DMS114 treated with DMSO at 0.1 percent for 48 hours (cell line): ENCODE results near the gene PTPRB.

Experiments used
- DNase-seq: peaks from one replicate; lab custom pipeline; 2025; ENCODE audit not compliant: unreplicated experiment; lab: John Stamatoyannopoulos, UW

Gene PTPRB

DNA sequence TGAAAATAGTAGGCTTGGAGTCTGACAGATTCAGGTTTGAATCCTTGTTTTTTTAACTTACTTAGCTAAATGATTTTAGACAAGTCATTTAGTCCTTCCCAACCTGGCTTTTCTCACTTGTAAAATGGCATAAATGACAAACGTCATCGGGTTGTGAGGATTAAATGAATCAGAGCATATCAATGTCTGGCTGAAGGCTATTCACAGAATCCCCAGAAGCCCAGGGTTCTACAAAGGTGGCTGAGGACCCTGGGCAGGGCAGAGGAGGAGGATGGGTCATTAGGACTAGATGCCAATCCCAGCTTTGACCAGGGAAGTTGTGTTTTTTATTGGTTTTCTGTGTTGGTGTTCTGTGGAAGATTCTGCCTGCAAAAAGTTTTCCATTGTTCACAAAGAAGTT, 7.6 kb upstream of the PTPRB start:
- DNase-seq, result no peak

DNA sequence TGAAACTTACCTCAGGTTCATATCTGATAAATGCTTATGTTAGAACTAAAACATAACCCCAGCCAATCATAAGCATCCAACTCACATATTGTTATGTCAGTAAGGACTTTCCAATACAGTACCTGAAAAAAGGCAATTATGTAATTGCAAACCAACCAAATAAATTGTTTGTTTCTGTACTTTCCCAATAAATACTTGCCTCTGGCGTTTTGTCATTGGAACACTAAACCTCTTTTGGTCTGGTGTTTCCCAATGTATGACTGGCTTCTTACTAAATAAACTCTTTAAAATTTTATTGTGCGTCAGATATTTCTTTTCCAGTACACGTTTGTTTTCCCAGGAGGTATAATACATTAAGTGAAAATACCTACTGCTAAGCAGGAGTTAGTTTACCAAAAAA, 6.7 kb upstream of the PTPRB start:
- no peak for DNase-seq

DNA sequence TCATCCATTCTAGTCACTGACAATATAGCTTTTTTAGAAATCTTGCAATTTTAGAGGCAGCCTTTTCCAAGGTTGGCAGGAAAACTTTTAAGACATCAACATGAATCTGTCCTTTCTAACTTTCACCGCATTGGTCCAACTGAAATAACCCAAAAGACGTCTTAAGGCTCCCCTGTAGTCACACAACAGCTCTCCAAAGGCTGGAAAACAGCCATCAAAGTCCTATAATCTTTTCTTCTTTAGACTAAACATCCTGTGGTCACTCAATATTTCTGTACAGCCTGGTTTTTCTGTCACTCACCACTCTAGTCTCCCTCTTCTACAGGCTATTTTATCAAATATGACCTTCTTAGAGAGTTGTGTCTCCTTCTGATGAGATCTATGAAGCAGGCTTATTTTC, 4.5 kb upstream of the PTPRB start:
- DNase-seq, result no peak

DNA sequence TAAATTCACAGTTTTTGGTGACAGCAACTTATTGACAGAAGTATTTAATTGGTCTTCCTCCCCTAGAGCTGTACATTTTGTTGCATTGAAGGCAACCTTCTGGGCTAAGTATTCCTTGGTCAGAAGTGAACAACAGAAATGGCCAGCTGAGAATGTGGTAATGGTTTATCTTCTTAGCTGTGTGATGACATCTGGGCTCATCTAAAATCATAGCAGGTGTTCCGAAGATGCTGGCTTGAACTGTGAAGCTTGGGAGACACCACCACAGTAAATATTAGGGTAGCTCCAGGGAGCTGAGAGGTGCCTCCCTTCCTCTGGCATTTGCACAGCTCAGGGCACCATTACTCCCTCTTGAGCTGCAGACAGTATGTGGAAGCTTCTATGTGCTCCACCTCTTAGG, 3.7 kb upstream of the PTPRB start:
- DNase-seq, result no peak

DNA sequence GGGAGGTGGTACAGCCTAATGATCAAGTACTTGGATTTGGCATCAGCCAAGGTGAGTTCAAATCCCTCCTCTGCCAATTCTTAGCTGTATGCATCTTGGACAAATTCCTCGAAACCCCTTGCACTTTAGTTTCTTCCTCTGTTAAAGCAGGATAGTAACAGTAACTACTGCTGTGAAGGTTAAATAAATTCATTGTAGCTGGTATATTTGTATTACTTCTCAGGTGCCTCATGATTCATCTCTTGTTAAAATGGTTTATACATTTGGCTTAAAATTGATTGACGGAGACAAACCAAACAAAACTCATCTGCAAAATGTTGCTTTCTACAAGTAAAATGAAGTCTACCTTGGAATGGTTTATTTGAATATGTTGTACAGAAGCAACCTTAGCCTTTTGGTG, 2.3 kb upstream of the PTPRB start:
- no peak for DNase-seq

GRCh38 chr12:70638639-70639360, 1.6 kb upstream of the PTPRB start:
- no peak for DNase-seq

- DNase-seq, result no peak
These were observed 1.5 kb downstream of the PTPRB start for GRCh38 chr12:70635755-70636154.

- DNase-seq, result no peak
These were observed 8.3 kb downstream of the PTPRB start for GRCh38 chr12:70628701-70629480.

DNA sequence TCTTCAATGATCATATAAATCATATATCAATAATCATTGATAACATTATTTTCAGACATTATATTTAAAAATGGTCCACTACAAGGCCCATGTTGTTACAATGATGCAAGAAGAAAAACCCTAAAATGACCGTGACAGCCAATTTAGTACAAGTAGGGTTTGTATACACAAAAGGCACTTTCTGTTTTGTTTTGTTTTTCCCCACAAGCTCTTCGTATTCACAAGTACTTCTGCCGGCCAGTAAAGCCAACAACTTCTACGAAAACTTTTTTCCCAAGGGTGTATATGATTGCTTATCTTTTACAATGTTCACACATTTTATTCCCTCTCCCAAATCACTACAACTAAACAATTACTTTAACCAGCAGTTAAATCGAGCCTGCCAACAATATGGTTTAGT, 9.6 kb downstream of the PTPRB start:
- DNase-seq, result no peak

DNA sequence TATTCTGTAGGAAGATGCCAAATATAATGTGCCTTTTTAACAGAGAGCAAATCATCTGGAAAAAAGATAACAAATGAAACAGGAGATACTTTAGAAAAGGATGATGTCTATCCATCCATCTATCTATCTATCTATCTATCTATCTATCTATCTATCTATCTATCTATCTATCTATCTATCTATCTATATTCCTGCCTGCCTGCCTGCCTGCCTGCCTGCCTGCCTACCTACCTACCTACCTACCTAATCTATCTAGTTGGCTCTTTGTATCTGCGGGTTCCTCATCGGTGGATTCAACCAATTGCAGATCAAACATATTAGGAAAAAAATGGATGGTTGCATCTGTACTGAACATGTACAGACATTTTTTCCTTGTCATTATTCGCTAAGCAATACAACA, 11.0 kb downstream of the PTPRB start:
- no peak for DNase-seq

- DNase-seq, result no peak
These were observed 17.6 kb downstream of the PTPRB start for GRCh38 chr12:70619471-70620152.

DNA sequence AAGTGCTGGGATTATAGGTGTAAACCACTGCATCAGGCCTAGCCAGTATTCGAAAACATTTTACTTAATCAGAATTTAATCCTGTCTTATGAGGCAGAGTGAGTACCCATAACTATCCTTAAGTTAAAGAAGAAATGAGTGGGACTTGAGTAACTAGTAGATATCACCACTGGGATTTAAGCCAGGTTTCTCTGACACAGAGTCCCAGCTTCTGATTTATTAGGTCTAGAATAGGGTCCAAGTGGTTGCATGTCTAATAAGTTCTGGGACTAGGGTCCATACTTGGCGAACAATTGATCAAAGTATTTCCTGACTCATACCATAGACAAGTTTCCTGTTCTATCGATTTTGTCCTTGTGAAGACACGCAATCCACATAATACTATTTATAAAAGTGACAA, 18.9 kb downstream of the PTPRB start:
- no peak for DNase-seq

DNA sequence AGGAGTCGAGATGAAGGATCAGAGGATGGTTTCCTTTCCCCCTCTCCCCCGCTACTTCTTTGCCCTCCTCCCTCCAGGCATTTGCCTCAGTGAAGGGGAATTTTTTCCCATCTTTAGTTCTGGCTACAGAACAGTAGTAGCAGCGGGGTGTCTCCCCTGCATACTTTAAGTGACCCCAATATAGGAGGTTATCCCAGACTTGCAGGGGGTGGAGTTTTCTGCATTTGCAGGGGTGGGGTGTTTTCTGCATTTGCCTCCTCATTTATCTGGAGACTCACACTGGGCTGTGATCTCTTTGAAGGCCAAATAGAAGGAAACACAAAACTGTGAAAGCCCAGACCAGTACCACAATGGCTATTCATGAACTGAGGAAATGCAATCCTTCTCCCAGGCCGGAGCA, 19.8 kb downstream of the PTPRB start:
- no peak for DNase-seq

DNA sequence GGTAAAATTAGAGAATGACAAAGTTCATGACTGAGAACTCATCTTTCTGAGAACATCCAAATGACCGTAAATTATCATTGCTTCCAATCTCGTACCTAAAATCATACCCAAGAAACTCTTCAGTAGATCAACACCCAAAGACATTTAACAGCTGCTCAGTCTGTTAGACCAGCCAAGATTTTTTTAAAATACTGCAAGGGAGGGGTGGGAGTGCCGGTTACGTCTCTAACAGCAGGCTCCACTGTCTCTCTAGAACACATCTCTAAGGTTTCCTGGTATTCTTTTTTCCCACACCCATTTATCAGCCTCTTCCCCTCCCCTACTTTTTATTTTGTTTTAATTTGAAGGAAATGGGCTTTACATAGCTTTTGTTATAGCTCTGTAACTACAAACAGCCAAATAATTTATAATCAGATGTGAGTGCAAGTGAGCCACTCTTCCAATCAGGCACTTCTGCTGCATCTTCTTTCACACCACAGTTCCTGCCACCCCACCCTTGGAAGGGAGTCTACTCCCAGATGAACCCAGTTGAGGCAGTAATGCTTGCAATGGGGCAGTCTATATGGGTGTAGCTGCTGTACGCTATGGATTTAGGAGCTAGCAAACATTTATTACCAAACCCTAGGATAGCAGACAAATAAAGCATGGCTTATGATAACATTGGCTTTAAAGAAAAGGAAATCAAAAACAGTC, 21.9 kb downstream of the PTPRB start:
- no peak for DNase-seq

DNA sequence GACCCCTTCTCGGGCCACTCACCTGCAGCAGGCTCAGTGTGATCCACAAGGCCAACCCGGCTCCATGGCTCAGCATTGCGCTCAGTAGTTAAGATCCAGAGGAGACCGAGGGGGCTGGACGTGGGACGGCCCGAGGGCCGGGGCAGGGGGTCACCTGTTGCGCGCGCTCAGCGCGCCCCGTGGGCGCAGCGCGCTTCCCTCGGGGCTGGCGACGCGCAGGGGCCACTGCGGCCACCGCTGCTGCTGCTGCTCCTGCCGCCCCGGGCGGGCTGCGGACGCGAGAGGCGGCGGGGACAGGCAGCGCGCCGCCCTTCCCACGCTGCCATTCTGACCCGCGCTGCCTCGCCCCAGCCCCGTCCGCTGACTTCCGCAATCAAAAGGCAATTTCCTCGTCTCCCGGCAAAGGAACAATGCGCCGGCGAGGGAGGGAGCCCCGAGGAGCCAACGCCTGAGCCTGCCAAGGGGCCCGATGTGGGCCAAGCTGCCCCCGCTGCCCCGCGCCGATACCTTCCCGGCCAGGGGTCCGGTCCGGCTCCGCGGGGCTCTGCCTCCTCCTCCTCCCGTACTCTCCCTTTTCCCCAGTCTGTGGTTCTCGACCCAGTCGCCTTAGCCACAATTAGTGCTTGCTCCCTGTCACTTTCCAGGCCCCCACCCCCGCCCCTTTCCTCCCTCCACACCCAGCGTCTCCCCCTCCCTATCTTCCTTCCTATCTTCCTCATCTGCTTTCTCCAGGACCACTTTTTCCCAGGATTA, 27.3 kb downstream of the PTPRB start:
- DNase-seq, result no peak

- no peak for DNase-seq
These were observed 28.0 kb downstream of the PTPRB start for GRCh38 chr12:70609203-70609602.

- DNase-seq, result no peak
These were observed 29.0 kb downstream of the PTPRB start for GRCh38 chr12:70608184-70608583.

DNA sequence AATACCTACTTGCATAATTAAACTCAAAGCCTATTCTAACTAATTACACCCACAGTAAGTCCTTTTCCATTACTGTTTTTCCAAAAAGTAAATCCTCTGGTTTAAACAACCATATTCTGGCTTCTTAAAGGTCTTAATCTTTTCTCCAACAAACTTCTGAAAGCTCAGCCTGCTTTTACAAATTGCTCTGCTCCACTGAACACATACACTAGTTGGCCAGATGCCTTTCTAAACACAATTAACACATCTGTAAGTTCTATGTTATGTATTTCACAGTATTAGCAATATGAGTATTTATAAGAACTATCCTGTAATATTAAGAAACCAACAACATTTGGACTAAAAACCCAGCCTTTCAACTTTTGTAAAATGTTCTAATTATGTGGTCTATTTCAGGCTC, 30.1 kb downstream of the PTPRB start:
- DNase-seq, result no peak

DNA sequence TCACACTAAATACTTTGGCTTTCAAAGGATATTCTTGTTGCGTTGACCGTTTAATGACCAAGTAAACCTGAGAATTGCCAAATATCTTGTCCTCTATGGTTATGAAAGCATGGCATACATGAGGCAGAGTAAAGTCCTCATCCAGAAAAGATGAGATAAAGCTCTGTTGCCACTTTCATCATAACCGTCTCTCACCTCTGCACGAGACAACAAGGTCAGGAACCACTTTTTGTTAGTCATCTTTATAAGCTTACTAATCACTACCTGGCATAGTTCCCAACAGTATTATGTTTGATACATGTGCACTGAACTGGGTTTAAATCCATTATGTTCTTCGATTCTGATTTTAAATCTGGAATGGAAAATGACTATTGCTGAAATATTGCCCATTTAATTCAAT, 31.3 kb downstream of the PTPRB start:
- no peak for DNase-seq

DNA sequence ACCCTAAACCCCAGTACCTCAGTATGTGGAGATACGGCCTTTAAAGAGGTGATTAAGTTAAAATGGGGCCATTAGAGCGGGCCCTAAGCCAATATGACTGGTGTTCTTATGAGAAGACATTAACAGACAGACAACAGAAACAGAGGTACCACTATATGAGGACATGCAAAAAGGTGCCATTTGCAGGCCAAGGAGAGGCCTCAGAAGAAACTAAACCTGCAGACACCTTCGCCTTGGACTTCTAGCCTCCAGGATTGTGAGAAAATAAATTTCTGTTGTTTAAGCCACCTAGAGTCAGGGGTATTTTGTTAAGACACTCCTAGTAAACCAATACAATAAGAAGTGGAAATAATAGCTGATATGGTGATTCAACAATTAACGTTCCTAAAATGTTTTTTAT, 32.6 kb downstream of the PTPRB start:
- no peak for DNase-seq

GRCh38 chr12:70603044-70603443, 34.2 kb downstream of the PTPRB start:
- no peak for DNase-seq
